ENCODE data around the gene APOC4. TPM values are rescaled to one million over a fixed set of nuclear protein-coding genes. Genes with fewer than 3 reads are reported as not detected.

APOC4 gene
- total RNA-seq, 1 experiment from 2014 or later, result not detected

GRCh38 chr19:44903602-44904425, 38.2 kb upstream of the APOC4 start:
- H3K36me3 Mint-ChIP-seq, result peaks cover 34% of the 10 kb centered on the region
- no peaks in the 10 kb centered on the region for H3K27me3 Mint-ChIP-seq (ENCODE audit: low read depth)
- H3K27ac Mint-ChIP-seq, result peak overlapping the region; percentile 55; the same call in 1 of the 2 replicates
- ChIA-PET POLR2A (interaction anchor here (0.6 to 2.9 kb wide), 4 partner anchors 11 to 98 kb away, joined by 3 to 15 read pairs (median 8); partner anchors contain the start of genes APOC1, RELB and TOMM40), CTCF (interaction anchor here (0.6 to 4.7 kb wide), 27 partner anchors 9 to 333 kb away, joined by 3 to 54 read pairs (median 4); partner anchors contain the start of genes APOC1, CLPTM1, RELB and TOMM40)
- no peaks in the 10 kb centered on the region for H3K9me3 Mint-ChIP-seq
- peak; percentile 89 for DNase-seq (ENCODE audit: low spot score)
- 0 out of 2 replicates have a peak, but pooled peaks have one; percentile 39 for TF ChIP-seq MAX (CRISPR knock-in tag; IDR thresholded peaks at IDR 0.05)
- TF ChIP-seq FOXP1 (CRISPR knock-in tag; IDR thresholded peaks at IDR 0.05; ENCODE audit: borderline replicate concordance), result peak; percentile 70; the same call in 1 of the 2 replicates
- TF ChIP-seq ZBTB21 (CRISPR knock-in tag; IDR thresholded peaks at IDR 0.05; ENCODE audit: borderline replicate concordance), result 0 out of 2 replicates have a peak, but pooled peaks have one; percentile 22
- TF ChIP-seq TP53 (CRISPR knock-in tag; IDR thresholded peaks at IDR 0.05), result 0 out of 2 replicates have a peak, but pooled peaks have one; percentile 46
- TF ChIP-seq ATF2 (CRISPR knock-in tag; IDR thresholded peaks at IDR 0.05; ENCODE audit: borderline replicate concordance, low read depth), result no peak
- TF ChIP-seq E2F1 (CRISPR knock-in tag; IDR thresholded peaks at IDR 0.05), result no peak
- no peak for TF ChIP-seq ZBTB43 (CRISPR knock-in tag; IDR thresholded peaks at IDR 0.05)
- no peak for TF ChIP-seq ARID4B (CRISPR knock-in tag; IDR thresholded peaks at IDR 0.05; ENCODE audit: borderline replicate concordance)
- no peak for TF ChIP-seq NR3C1 (CRISPR knock-in tag; conservative IDR thresholded peaks at IDR 0.05; ENCODE audit: low read depth)
- no peak for TF ChIP-seq SMAD3 (CRISPR knock-in tag; IDR thresholded peaks at IDR 0.05; ENCODE audit: borderline replicate concordance)
- TF ChIP-seq ESRRA (CRISPR knock-in tag; IDR thresholded peaks at IDR 0.05; ENCODE audit: borderline replicate concordance), result no peak
- peak; percentile 99 for TF ChIP-seq CTCF (IDR thresholded peaks at IDR 0.05)
- no peak for TF ChIP-seq RORB (CRISPR knock-in tag; IDR thresholded peaks at IDR 0.05)
- peak; percentile 61; the same call in 1 of the 2 replicates for TF ChIP-seq RELA (CRISPR knock-in tag; IDR thresholded peaks at IDR 0.05; ENCODE audit: borderline replicate concordance)
- TF ChIP-seq ZNF138 (CRISPR knock-in tag; conservative IDR thresholded peaks at IDR 0.05), result 0 out of 2 replicates have a peak, but pooled peaks have one; percentile 57
- TF ChIP-seq USF1 (CRISPR knock-in tag; IDR thresholded peaks at IDR 0.05), result 0 out of 2 replicates have a peak, but pooled peaks have one; percentile 13
- TF ChIP-seq NR2C2 (CRISPR knock-in tag; IDR thresholded peaks at IDR 0.05), result no peak
- TF ChIP-seq NFATC4 (CRISPR knock-in tag; IDR thresholded peaks at IDR 0.05), result no peak
- TF ChIP-seq JAZF1 (CRISPR knock-in tag; IDR thresholded peaks at IDR 0.05), result no peak
- TF ChIP-seq EMX1 (CRISPR knock-in tag; IDR thresholded peaks at IDR 0.05), result no peak; the same call in 1 of the 2 replicates
- TF ChIP-seq USF2 (CRISPR knock-in tag; IDR thresholded peaks at IDR 0.05), result 0 out of 2 replicates have a peak, but pooled peaks have one; percentile 20
- no peak overlapping the region for H3K4me3 Mint-ChIP-seq
- peaks cover 21% of the 10 kb centered on the region for H3K4me1 Mint-ChIP-seq
- peak; percentile 8 for ATAC-seq
